ENCODE results near the gene ASCC1.

DNA sequence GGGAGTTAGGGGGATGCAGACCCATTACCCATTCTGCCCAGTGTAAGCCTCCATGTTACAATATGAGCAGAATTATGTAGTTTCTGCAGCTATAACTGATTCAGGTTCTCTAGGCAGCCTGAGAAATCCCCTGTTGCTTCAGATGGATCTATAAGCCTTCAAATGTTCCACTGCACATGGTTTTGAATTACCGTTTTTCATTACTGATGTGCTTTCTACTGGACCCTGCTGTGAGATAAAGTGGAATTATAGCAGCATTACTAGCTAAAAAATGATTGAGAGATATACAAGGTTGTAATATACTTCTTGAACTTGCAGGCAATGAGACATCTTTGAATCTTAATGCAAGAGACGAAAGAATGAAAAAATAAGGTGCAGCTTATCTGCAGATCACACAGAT lies 38.6 kb downstream of the ASCC1 start:
- TF ChIP-seq, protein P1, sequence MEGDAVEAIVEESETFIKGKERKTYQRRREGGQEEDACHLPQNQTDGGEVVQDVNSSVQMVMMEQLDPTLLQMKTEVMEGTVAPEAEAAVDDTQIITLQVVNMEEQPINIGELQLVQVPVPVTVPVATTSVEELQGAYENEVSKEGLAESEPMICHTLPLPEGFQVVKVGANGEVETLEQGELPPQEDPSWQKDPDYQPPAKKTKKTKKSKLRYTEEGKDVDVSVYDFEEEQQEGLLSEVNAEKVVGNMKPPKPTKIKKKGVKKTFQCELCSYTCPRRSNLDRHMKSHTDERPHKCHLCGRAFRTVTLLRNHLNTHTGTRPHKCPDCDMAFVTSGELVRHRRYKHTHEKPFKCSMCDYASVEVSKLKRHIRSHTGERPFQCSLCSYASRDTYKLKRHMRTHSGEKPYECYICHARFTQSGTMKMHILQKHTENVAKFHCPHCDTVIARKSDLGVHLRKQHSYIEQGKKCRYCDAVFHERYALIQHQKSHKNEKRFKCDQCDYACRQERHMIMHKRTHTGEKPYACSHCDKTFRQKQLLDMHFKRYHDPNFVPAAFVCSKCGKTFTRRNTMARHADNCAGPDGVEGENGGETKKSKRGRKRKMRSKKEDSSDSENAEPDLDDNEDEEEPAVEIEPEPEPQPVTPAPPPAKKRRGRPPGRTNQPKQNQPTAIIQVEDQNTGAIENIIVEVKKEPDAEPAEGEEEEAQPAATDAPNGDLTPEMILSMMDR (IDR thresholded peaks at IDR 0.05): no peak
- no peak for TF ChIP-seq EZH2 (IDR thresholded peaks at IDR 0.05; ENCODE audit: borderline replicate concordance, insufficient read depth, low read depth, low read length, poor library complexity, severe bottlenecking)
